ENCODE measurements around the gene CFAP65. TPM values are rescaled to one million over a fixed set of nuclear protein-coding genes. Genes with fewer than 3 reads are reported as not detected.

Gene CFAP65
- total and polyA plus RNA-seq, 7 donors: under 0.01 to 0.10 (median under 0.01) TPM; not detected in 4

GRCh38 chr2:218979846-218980734 lies 61.2 kb downstream of the CFAP65 start:
- intact Hi-C loops (cut with DNase I): no loop called here
- H3K4me3 ChIP-seq: no peak overlapping the region
- H3K9me3 ChIP-seq: no peaks in the 10 kb centered on the region
- no peaks in the 10 kb centered on the region for H3K36me3 ChIP-seq
- peak; percentile 83 for DNase-seq
- TF ChIP-seq CTCF (IDR thresholded peaks at IDR 0.05): peak; percentile 56 to 91 (median 74)
- no peak for TF ChIP-seq POLR2AphosphoS5 (IDR thresholded peaks at IDR 0.05)
- peaks cover 0 to 46% (median 43%) of the 10 kb centered on the region in 4 donors for H3K4me1 ChIP-seq
- peaks cover 51 to 100% (median 80%) of the 10 kb centered on the region in 3 donors for H3K27me3 ChIP-seq
- WGBS, 2 donors: 2 to 4% methylated on average over 39 of the region's 39 CpGs
- no peak overlapping the region for H3K27ac ChIP-seq

GRCh38 chr2:218975060-218975777 lies 66.1 kb downstream of the CFAP65 start:
- Histone ChIP-seq H3K36me3 (no peaks in the 10 kb centered on the region), H3K27ac (no peak overlapping the region), H3K4me3 (no peak overlapping the region), H3K9me3 (no peaks in the 10 kb centered on the region), H3K4me1 (peaks cover 0 to 6% (median 5%) of the 10 kb centered on the region in 4 donors), H3K27me3 (peaks cover 13 to 92% (median 45%) of the 10 kb centered on the region in 3 donors)
- no peak for DNase-seq
- 42 to 60% methylated on average over 4 of the region's 4 CpGs for WGBS, 2 donors
- TF ChIP-seq CTCF (IDR thresholded peaks at IDR 0.05) (no peak), POLR2A (IDR thresholded peaks at IDR 0.05) (no peak), EP300 (IDR thresholded peaks at IDR 0.05) (no peak), POLR2AphosphoS5 (IDR thresholded peaks at IDR 0.05) (no peak)
- intact Hi-C loops (cut with DNase I): no loop called here

- Histone ChIP-seq H3K4me1 (no peaks in the 10 kb centered on the region), H3K9me3 (no peaks in the 10 kb centered on the region), H3K36me3 (no peaks in the 10 kb centered on the region), H3K27me3 (peaks cover 3 to 69% (median 17%) of the 10 kb centered on the region in 3 donors), H3K4me3 (no peak overlapping the region), H3K27ac (no peak overlapping the region)
- peak; percentile 22 for DNase-seq
- TF ChIP-seq POLR2AphosphoS5 (IDR thresholded peaks at IDR 0.05) (no peak), CTCF (IDR thresholded peaks at IDR 0.05) (no peak), POLR2A (IDR thresholded peaks at IDR 0.05) (no peak), EP300 (IDR thresholded peaks at IDR 0.05) (no peak)
- WGBS, 2 donors: 20 to 35% methylated on average over 1 of the region's 1 CpG
- intact Hi-C loops (cut with DNase I): no loop called here
Observed at GRCh38 chr2:218970894-218971293, 70.4 kb downstream of the CFAP65 start.

GRCh38 chr2:218964041-218964771 lies 77.1 kb downstream of the CFAP65 start:
- no peak for DNase-seq
- H3K4me3 ChIP-seq: no peak overlapping the region
- TF ChIP-seq POLR2AphosphoS5 (IDR thresholded peaks at IDR 0.05) (no peak), POLR2A (IDR thresholded peaks at IDR 0.05) (no peak), EP300 (IDR thresholded peaks at IDR 0.05) (no peak), CTCF (IDR thresholded peaks at IDR 0.05) (no peak)
- H3K27me3 ChIP-seq: peaks cover 48 to 81% (median 64%) of the 10 kb centered on the region in 3 donors
- no peaks in the 10 kb centered on the region for H3K9me3 ChIP-seq
- 43 to 53% methylated on average over 5 of the region's 5 CpGs for WGBS, 2 donors
- intact Hi-C loops (cut with DNase I): no loop called here
- no peaks in the 10 kb centered on the region for H3K36me3 ChIP-seq
- H3K4me1 ChIP-seq: peaks cover 0 to 32% (median 22%) of the 10 kb centered on the region in 4 donors
- H3K27ac ChIP-seq: no peak overlapping the region
